Activated T-cell treated with anti-CD3 and anti-CD28 coated beads for 48 hours (primary cell): Measurements from ENCODE around the gene TRIM72.
"Not testable (repeated sequence)": the region's sequence is repeated elsewhere in the genome, so short reads cannot be mapped to it uniquely, and the experiment has no call there.

Experiments
- DNase-seq: peaks from one replicate; pipeline ENCODE4 v3.0.0-alpha.2; 2020; ENCODE audit warnings: low read depth

Gene TRIM72

DNA sequence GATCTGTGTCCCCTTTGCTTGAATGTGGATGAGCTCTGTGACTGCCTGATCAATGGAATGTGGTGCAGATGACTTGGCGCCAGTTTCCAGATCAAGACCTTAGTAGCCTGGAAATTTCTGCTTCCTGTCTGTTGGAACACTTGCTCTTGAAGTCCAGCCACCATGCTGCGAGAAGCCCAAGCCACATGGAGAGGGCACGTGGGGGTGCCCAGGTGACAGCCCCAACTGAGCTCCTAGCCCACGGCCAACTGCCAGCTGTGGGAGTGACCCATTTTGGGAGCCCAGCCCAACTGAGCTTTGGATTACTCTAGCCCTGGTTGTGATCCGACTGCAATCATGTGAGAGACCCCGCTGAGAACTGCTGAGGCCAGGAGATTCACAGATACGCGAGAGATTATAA lies 42.5 kb downstream of the TRIM72 start:
- no peak for DNase-seq

DNA sequence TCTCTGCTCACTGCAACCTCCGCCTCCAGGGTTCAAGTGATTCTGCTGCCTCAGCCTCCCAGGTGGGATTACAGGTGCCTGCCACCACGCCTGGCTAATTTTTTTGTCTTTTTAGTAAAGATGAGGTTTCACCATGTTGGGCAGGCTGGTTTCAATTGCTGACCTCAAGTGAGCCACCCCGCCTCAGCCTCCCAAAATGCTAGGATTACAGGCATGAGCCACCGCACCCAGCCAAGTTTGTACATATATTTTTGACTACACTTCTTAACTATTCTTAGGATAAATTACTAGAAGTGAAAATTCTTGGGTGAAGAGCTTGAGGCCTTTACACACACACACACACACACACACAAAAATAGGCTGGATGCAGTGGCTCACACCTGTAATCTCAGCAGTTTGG lies 44.4 kb downstream of the TRIM72 start:
- DNase-seq, result no peak

DNA sequence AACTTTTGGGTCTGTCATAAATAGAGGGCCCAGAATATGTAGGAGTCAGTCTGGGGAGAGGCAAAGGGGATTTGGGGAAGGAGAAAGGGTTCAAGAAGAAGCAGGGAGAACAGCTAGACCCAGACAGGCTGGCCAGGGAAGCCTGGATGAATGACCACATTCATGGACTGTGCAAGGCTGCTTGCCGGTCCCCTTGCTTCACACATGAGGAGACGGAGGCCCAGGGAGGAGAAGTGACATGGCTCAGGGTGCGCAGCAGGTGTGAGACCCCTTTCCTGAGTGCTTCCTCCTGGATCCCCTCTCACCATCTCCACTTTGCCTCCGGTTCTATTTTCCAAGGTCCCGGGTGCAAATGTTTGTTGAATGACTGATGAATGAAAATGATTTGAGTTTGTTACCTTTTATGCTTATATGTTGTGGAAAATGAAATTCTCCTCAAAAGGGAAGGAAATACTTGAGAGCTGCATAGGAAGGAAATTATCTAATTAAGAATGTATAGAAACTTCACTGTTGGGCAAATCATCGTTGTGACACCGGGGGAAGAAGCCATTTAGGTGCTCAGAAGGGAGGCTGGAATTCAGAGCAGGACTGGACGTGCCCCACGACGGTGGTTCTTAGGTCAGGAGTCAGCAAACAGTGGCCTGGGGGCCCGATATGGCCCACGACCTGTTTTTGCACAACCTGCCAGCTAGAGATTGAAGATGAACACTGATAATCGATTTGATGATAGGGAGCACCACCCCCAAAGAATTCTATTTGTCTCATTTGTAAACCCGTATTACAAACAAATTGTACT lies 46.4 kb downstream of the TRIM72 start:
- DNase-seq, result no peak

DNA sequence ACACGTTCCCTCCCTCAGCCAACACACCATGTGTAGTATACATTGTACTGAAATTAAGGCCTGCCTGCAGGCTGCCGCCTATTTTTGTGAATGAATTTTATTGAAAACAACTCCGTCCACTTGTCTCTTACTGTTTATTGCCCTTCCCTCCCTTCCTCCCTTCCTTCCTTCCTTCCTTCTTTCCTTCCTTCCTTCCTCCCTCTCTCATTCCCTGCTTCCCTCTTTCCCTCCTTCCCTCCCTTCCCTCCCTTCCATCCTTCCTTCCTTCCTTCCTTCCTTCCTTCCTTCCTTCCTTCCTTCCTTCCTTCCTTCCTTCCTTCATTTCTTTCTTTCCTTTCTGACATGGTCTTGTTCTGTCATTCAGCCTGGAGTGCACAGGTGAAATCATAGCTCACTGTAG lies 48.2 kb downstream of the TRIM72 start:
- no peak for DNase-seq

GRCh38 chr16:31265329-31266245 lies 51.7 kb downstream of the TRIM72 start:
- DNase-seq, result peak; percentile 77

DNA sequence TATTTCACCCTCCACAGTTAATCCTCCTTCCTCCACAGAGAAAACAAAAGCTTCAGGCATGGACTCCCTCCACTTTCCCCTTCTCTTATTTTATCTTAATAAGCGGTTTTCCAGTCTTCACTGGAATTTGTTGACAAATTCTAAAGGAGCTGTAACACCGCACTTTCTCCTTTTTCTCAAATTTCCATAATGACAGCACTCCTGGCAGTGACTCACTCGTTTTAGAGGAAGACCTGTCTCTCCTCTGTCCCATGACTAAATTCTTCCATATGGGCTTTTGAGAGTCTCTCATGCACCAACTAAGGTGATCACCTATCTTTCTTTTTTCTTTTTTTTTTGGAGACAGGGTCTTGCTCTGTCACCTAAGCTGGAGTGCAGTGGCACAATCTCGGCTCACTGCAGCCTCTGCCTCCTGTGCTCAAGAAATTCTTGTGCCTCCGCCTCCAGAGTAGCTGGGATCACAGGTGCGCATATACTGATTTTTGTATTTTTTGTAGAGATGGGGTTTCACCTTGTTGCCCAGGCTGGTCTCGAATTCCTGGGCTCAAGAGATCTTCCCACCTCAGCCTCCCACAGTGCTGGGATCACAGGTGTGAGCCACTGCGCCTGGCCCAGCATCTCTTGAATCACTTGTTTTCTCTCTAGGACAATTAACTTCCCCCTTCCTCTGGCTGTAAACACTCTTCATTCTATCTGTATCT lies 53.6 kb downstream of the TRIM72 start:
- DNase-seq, result no peak

- no peak for DNase-seq
Observed at GRCh38 chr16:31268033-31268365, 54.1 kb downstream of the TRIM72 start.

DNA sequence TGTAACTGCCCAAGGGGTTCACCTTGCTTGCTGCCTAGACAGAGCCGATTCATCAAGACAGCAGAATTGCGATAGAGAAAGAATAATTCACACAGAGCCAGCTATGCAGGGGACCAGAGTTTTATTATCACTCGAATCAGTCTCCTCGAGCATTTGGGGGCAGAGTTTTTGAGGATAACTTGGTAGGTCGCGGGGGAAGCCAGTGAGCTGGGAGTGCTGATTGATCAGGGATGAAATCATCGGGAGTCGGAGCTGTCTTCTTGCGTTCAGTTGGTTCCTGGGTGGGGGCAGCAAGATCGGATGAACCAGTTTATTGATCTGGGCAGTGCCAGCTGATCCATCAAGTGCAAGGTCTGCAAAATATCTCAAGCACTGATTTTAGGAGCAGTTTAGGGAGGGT lies 55.0 kb downstream of the TRIM72 start:
- no peak for DNase-seq

- no peak for DNase-seq
Observed at GRCh38 chr16:31269541-31269940, 55.6 kb downstream of the TRIM72 start.

DNA sequence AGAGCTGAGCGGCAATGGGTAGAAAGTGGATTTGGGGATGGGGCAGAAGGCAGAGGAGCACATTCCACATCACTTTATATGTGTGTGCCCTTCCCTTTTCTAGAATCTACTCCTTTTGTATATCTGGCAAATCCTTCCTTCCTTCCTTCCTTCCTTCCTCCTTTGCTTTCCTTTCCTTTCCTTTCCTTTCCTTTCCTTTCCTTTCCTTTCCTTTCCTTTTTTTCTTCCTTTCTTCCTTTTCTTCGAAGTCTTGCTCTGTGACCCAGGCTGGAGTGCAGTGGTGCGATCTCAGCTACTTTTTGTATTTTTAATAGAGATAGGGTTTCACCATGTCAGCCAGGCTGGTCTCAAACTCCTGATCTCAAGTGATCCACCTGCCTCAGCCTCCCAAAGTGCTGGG lies 56.1 kb downstream of the TRIM72 start:
- DNase-seq, result not testable (repeated sequence)

DNA sequence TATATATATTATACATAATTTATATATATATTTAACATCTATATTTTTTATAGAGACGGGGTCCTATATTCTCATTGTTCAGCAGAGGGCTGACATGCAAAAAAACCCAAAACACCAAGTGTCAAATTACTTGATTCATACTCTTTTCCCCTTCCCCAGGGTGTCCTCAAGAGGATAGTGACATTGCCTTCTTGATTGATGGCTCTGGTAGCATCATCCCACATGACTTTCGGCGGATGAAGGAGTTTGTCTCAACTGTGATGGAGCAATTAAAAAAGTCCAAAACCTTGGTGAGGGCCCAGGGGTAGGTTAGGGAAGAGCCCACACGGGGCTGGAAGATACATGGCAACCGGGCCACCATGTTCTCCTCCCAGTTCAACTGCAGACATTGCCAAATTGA lies 56.9 kb downstream of the TRIM72 start:
- DNase-seq, result no peak

DNA sequence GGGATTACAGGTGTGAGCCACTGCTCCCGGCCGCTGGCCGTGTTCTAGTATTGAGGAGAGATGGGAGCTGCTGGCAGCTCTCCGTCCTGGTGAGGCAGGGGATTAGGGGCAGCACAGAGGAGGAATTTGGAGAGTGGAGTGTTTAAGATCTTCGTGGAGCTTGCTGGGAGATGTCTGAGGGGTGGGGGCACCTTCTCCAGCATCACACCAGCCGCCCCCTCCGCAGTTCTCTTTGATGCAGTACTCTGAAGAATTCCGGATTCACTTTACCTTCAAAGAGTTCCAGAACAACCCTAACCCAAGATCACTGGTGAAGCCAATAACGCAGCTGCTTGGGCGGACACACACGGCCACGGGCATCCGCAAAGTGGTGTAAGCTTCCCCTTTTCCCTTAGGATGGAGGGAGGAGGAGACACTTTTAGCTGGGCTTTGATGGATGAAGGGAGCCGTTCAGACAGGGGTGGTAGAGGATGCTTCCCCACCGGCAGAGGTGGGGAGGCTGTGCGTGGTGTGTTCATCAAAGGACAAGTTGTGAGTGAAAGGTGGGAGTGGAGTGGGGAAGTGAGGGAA lies 57.8 kb downstream of the TRIM72 start:
- DNase-seq, result no peak

- DNase-seq, result no peak
Observed at GRCh38 chr16:31273187-31273586, 59.3 kb downstream of the TRIM72 start.

DNA sequence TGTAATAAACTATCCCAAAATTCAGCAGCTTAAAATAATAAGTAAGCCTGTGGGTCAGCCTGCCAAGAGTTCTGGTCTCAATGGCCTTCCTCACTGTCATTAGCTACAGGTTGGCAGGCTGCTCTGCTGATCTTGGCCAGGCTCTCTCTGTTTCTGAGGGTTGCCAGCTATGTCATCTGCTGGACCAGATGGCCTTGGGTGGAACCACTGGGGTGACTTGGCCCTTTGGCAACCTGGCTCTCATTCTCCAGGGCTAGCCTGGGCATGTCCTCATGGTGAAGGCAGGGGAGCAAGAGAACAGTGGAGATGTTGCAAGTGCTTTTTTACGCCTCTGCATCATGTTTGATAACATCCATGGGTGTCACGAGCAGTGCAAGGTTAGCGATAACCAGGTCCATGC lies 59.8 kb downstream of the TRIM72 start:
- DNase-seq, result no peak

DNA sequence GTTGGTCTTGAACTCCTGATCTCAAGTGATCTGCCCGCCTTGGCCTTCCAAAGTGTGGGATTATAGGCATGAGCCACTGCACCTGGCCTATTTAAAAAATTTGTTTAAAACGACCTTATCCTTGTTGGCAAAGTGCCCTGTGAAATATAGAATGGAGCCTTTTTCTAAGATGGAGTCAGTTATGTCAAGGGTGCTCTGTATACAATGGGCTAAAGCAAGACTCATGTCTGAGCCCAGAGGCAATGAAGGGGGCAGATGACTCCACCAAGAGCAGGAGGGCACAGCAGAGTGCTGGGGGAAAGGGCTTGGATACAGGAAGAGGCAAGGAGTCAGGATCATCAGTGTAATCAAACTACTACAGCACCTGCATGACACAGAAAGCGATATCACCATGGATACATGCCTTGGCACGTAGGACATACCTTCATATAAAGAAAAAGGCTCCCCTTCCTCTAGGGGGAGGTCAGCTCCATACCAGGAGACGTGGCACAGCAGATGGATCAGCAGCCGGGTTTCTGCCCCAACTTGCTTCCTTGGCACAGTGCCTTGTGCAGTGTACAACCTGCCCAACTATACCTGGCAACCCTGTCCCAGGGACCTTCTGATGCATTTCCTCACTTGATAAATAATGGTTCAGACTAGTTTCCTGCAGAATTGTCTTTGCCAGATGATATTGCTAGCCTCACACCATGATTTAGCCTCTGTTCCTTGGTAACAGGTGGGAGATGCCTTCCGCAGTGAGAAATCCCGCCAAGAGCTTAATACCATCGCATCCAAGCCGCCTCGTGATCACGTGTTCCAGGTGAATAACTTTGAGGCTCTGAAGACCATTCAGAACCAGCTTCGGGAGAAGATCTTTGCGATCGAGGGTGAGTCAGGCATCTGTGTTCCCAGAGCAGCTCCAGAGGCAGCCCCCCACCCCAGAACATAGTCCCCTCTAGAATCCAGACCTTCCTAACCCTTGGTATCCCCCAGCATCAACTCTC lies 61.2 kb downstream of the TRIM72 start:
- DNase-seq, result no peak

GRCh38 chr16:31276600-31276999 lies 62.7 kb downstream of the TRIM72 start:
- no peak for DNase-seq

DNA sequence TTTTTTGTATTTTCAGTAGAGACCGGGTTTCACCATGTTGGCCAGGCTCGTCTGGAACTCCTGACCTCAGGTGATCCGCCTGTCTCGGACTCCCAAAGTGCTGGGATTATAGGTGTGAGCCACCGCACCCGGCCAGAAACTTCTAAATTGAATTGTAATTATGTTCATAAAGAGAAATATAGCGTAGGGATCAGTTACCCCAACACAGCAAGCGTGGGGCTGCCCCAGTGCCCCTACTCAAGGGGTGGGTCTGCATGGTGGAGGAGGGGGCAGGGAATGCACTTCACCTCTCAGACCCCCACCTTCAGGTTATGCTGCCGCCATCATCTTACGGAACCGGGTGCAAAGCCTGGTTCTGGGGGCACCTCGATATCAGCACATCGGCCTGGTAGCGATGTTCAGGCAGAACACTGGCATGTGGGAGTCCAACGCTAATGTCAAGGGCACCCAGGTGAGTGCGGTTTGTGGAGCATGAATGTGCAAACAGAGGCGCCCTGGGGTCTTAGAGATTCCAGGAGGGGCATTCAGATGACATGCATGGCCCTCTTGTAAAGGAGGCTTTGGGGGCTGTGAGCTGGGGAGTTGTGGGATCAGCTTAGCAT lies 63.8 kb downstream of the TRIM72 start:
- DNase-seq, result no peak

DNA sequence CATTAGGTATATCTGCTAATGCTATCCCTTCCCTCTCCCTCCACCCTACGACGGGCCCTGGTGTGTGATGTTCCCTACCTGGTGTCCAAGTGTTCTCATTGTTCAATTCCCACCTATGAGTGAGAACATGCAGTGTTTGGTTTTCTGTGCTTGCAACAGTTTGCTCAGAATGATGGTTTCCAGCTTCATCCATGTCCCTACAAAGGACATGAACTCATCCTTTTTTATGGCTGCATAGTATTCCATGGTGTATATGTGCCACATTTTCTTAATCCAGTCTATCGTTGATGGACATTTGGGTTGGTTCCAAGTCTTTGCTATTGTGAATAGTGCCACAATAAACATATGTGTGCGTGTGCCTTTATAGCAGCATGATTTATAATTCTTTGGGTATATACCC lies 64.9 kb downstream of the TRIM72 start:
- DNase-seq, result not testable (repeated sequence)
